Stimulated activated CD4-positive, alpha-beta T cell treated with anti-CD3 and anti-CD28 coated beads, Interleukin-2, amount 100 ng/mL, for 4 hours (primary cell): ENCODE results near the gene AP1G1.
"Not testable (repeated sequence)": the region's sequence is repeated elsewhere in the genome, so short reads cannot be mapped to it uniquely, and the experiment has no call there.

Experiments used
- DNase-seq: peaks from one replicate; pipeline ENCODE4 v3.0.0-alpha.2; 2020; ENCODE audit warnings: low read depth

AP1G1 gene

DNA sequence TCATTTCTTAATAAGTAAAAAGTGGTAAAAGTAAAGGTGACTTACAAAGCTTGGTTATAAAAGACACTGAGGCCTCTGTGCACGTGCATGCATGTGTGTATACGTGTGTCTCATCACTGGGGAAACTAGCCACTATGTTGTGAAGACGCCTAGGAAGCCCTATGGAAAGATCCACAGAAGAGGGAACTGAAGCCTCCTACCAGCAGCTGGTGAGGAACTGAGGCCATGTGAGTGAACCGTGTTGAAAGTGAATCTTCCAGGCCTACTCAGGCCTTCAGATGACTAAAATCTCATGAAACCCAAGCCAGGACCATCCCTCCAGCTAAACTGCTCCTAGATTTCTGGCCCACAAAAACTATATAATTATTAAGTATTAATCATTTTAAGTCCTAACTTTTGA, 107.8 kb downstream of the AP1G1 start:
- DNase-seq, result no peak

DNA sequence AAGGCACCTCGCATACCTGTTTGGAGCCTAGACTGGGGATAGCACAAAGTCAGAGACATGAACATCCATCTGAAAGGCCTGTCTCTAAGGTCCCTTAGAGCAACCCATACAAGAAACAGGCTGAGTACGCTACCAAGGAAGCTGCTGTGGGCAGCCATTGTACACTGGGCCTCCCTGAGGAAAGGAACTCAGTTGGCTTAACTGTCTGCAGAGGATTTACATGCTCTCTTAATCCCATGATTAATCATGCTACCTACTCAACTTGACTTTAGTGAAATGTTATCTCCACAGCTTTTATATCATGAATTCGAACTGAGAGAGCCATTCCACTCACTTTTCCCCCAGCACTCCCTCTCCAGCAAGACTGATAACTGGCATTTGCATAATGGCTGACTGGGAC, 110.1 kb downstream of the AP1G1 start:
- no peak for DNase-seq

- no peak for DNase-seq
These were observed 115.5 kb downstream of the AP1G1 start for GRCh38 chr16:71693164-71693563.

DNA sequence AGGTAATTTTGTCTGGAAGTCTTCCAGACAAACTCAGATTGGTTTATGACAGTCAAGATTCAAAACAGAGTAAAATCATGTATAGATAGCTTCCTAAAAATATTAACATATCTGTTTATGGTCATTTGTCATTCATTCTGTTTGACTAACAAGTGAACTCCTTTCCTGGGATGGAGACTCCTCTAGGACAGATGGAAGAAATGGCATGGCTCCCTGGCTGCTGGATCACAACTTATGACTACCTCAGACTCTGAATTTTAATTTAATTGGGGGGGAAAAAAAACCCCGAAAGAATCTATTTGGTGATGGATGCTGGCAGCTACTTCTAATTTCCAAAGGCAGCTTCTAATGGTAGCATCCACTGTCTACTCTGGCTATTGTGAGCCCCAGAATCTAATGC, 118.7 kb downstream of the AP1G1 start:
- DNase-seq, result no peak

- no peak for DNase-seq
These were observed 120.8 kb downstream of the AP1G1 start for GRCh38 chr16:71687861-71688260.

- DNase-seq, result not testable (repeated sequence)
These were observed 124.4 kb downstream of the AP1G1 start for GRCh38 chr16:71684280-71684679.

GRCh38 chr16:71681360-71681759, 127.3 kb downstream of the AP1G1 start:
- DNase-seq, result no peak
